ENCODE measurements around the gene PTPRO.

GRCh38 chr12:15446807-15447206, 124.5 kb downstream of the PTPRO start:
- TF ChIP-seq CTCF (IDR thresholded peaks at IDR 0.05; ENCODE audit: low read depth, low read length, missing input control) (no peak), RAD21 (IDR thresholded peaks at IDR 0.05) (no peak), TAF1 (conservative IDR thresholded peaks at IDR 0.05) (no peak), JUND (IDR thresholded peaks at IDR 0.05) (no peak), MAX (IDR thresholded peaks at IDR 0.05) (no peak), RXRA (IDR thresholded peaks at IDR 0.05) (no peak), REST (IDR thresholded peaks at IDR 0.05) (no peak), ATF3 (IDR thresholded peaks at IDR 0.05) (no peak), YY1 (IDR thresholded peaks at IDR 0.05) (no peak), FOXA1 (IDR thresholded peaks at IDR 0.05) (no peak)

Data from liver (tissue), 3 donors.